Measurements from ENCODE around the gene DCAF17.
A peak's percentile ranks its signal among the peaks of the same experiment; 100 is the strongest.

The DCAF17 gene

GRCh38 chr2:171530378-171530777, 96.4 kb downstream of the DCAF17 start:
- no peak for DNase-seq (ENCODE audit: low read depth)
- TF ChIP-seq CTCF (IDR thresholded peaks at IDR 0.05; ENCODE audit: insufficient read depth, low read depth, low read length, missing control alignments) = no peak
- no peak overlapping the region for H3K4me3 ChIP-seq (ENCODE audit: low read depth, low read length)

GRCh38 chr2:171530859-171531258, 96.8 kb downstream of the DCAF17 start:
- peak; percentile 38 for DNase-seq (ENCODE audit: low read depth)
- peak overlapping the region; percentile 15; the same call in 1 of the 2 replicates for H3K4me3 ChIP-seq (ENCODE audit: low read depth, low read length)

GRCh38 chr2:171531291-171531690, 97.3 kb downstream of the DCAF17 start:
- TF ChIP-seq CTCF (IDR thresholded peaks at IDR 0.05; ENCODE audit: insufficient read depth, low read depth, low read length, missing control alignments) = no peak
- DNase-seq (ENCODE audit: low read depth) = no peak
- H3K4me3 ChIP-seq (ENCODE audit: low read depth, low read length) = 0 out of 2 replicates have a peak overlapping the region, but pooled peaks have one; percentile 3

GRCh38 chr2:171531836-171532450, 97.9 kb downstream of the DCAF17 start:
- no peak overlapping the region for H3K4me3 ChIP-seq (ENCODE audit: low read depth, low read length)
- DNase-seq (ENCODE audit: low read depth) = no peak
- no peak for TF ChIP-seq CTCF (IDR thresholded peaks at IDR 0.05; ENCODE audit: insufficient read depth, low read depth, low read length, missing control alignments)

GRCh38 chr2:171533331-171533730, 99.3 kb downstream of the DCAF17 start:
- no peak for DNase-seq (ENCODE audit: low read depth)
- TF ChIP-seq CTCF (IDR thresholded peaks at IDR 0.05; ENCODE audit: insufficient read depth, low read depth, low read length, missing control alignments) = no peak
- H3K4me3 ChIP-seq (ENCODE audit: low read depth, low read length) = no peak overlapping the region

All from GM12865 (cell line).